Peyer's patch (tissue), 4 donors: Measurements from ENCODE around the gene TBXAS1.

Experiments
- CTCF ChIP-seq, 6 experiments: fragments of 450-650 bp in 4 of 6; fragments of 200-600 bp in 2 of 6; sonication (generic) in 1 of 6; IDR thresholded peaks; one replicate each; pipeline ENCODE4 v1.5.1; 2017 to 2019; ENCODE audit warnings: antibody characterized with exemption in 6 of 6, mild to moderate bottlenecking in 3 of 6, moderate library complexity in 1 of 6
- POLR2A ChIP-seq, 2 donors: fragments of 450-650 bp; IDR thresholded peaks; one replicate each; pipeline ENCODE4 v1.5.1; 2017; ENCODE audit warnings: antibody characterized with exemption in 2 of 2, mild to moderate bottlenecking in 2 of 2, moderate library complexity in 2 of 2

GRCh38 chr7:139897422-139898090 lies 68.5 kb downstream of the TBXAS1 start:
- no peak for TF ChIP-seq CTCF (IDR thresholded peaks at IDR 0.05)
- TF ChIP-seq POLR2A (IDR thresholded peaks at IDR 0.05): no peak
